Endothelial cell of umbilical vein (primary cell): ENCODE measurements around the gene FTO. TPM values are rescaled to one million over a fixed set of nuclear protein-coding genes. Genes with fewer than 3 reads are reported as not detected.

ENCODE experiments used
- BruUV-seq: library from RNA; stranded (reverse); fragments of 400-500 nt; replicated peaks from 2 replicates; lab custom pipeline; 2021; lab: Mats Ljungman, UMichigan
- CTCF ChIA-PET: fragments of 300-600, 350-600 bp; sonication (Branson Sonifier 250); formaldehyde crosslinking; loops from one replicate; lab custom pipeline; 2021; ENCODE audit warnings: antibody characterized with exemption, inconsistent platforms; lab: Charles Lee
- POLR2A ChIA-PET: fragments of 300-600, 350-600 bp; sonication (Branson Sonifier 250); formaldehyde crosslinking; loops from one replicate; lab custom pipeline; 2021; ENCODE audit warnings: antibody characterized with exemption, inconsistent platforms; lab: Charles Lee
- DNase-seq: peaks from one replicate; pipeline ENCODE4 v3.0.0-alpha.2; 2011; ENCODE audit warnings: low read depth, low spot score
- FAIRE-seq: peaks from 2 replicates; lab custom pipeline; 2011; peaks lifted over from hg19 to GRCh38; lab: Jason Lieb, UNC
- H2AFZ ChIP-seq: 2 replicates; pipeline ENCODE4 v1.6.0; 2012; ENCODE audit warnings: low read depth, low read length, control low read depth, inconsistent platforms
- H3K27ac ChIP-seq: 2 replicates; pipeline ENCODE4 v1.5.1; 2011; ENCODE audit warnings: low read depth, mild to moderate bottlenecking, control low read depth, low read length, moderate library complexity; ENCODE audit not compliant: insufficient read depth
- H3K27me3 ChIP-seq, 2 experiments: 2 replicates each; pipeline versions ENCODE4 v1.6.0 to v1.6.1; 2011; ENCODE audit warnings: low read length in 2 of 2, mixed read lengths in 1 of 2; ENCODE audit not compliant: control insufficient read depth in 2 of 2, insufficient read depth in 2 of 2
- H3K36me3 ChIP-seq, 2 experiments: 2 replicates in 1 of 2; 3 replicates in 1 of 2; pipeline ENCODE4 v1.5.1; 2011; ENCODE audit warnings: low read length in 2 of 2, mild to moderate bottlenecking in 1 of 2, moderate library complexity in 1 of 2; ENCODE audit not compliant: control insufficient read depth in 2 of 2, insufficient read depth in 2 of 2; ENCODE audit errors: extremely low read depth in 1 of 2
- H3K4me1 ChIP-seq: 3 replicates; pipeline ENCODE4 v1.5.1; 2011; ENCODE audit warnings: mild to moderate bottlenecking, low read length; ENCODE audit not compliant: control insufficient read depth, insufficient read depth; ENCODE audit errors: extremely low read depth
- H3K4me2 ChIP-seq: 2 replicates; pipeline ENCODE4 v1.6.1; 2011; ENCODE audit warnings: low read length, control low read depth, mixed read lengths; ENCODE audit not compliant: insufficient read depth
- H3K4me3 ChIP-seq, 3 experiments: fragments of 200-600 bp in 1 of 3; sonication (generic), shearing (Covaris generic) in 1 of 3; replicated peaks in 1 of 3; 2 replicates each; pipeline ENCODE4 v1.5.1; 2011 to 2016; ENCODE audit warnings: control low read depth in 3 of 3, low read length in 3 of 3, mild to moderate bottlenecking in 2 of 3, inconsistent platforms in 1 of 3, low read depth in 1 of 3, moderate library complexity in 1 of 3; ENCODE audit not compliant: insufficient read depth in 1 of 3
- H3K79me2 ChIP-seq: 2 replicates; pipeline ENCODE4 v1.6.0; 2012; ENCODE audit warnings: low read length, inconsistent platforms; ENCODE audit not compliant: control insufficient read depth, insufficient read depth
- H3K9ac ChIP-seq: replicated peaks from 2 replicates; pipeline ENCODE3; 2011; ENCODE audit warnings: low read length, control low read depth; ENCODE audit not compliant: insufficient read depth; ENCODE audit errors: extremely low read depth
- H3K9me1 ChIP-seq: replicated peaks from 3 replicates; pipeline ENCODE4 v1.6.0; 2011; ENCODE audit warnings: mild to moderate bottlenecking, low read length; ENCODE audit not compliant: control insufficient read depth, insufficient read depth; ENCODE audit errors: extremely low read depth
- H3K9me3 ChIP-seq: replicated peaks from 2 replicates; pipeline ENCODE4 v1.5.1; 2012; ENCODE audit warnings: low read length, inconsistent platforms; ENCODE audit not compliant: control insufficient read depth, insufficient read depth
- H4K20me1 ChIP-seq: replicated peaks from 2 replicates; pipeline ENCODE3; 2011; ENCODE audit warnings: mild to moderate bottlenecking, low read length; ENCODE audit not compliant: control insufficient read depth, insufficient read depth; ENCODE audit errors: extremely low read depth
- EZH2 ChIP-seq: IDR thresholded peaks from 2 replicates; pipeline ENCODE4 v1.6.1; 2012; ENCODE audit warnings: borderline replicate concordance, low read depth, mild to moderate bottlenecking, moderate library complexity, low read length, inconsistent platforms; ENCODE audit not compliant: severe bottlenecking
- FOS ChIP-seq: IDR thresholded peaks from 2 replicates; pipeline ENCODE4 v1.6.1; 2011; ENCODE audit warnings: mild to moderate bottlenecking, low read length, moderate library complexity, borderline replicate concordance; ENCODE audit not compliant: insufficient read depth
- GATA2 ChIP-seq: IDR thresholded peaks from 2 replicates; pipeline ENCODE4 v1.7.0; 2011; ENCODE audit warnings: low read depth, mild to moderate bottlenecking, moderate library complexity, mixed read lengths, low read length; ENCODE audit not compliant: insufficient read length, insufficient read depth
- JUN ChIP-seq: IDR thresholded peaks from 2 replicates; pipeline ENCODE4 v1.6.1; 2011; ENCODE audit warnings: borderline replicate concordance, low read depth; ENCODE audit not compliant: insufficient read length, insufficient read depth
- MYC ChIP-seq: IDR thresholded peaks from one replicate; pipeline ENCODE4 v1.6.1; 2011; ENCODE audit warnings: mild to moderate bottlenecking, low read depth, low read length
- POLR2A ChIP-seq: IDR thresholded peaks from 2 replicates; pipeline ENCODE4 v1.6.1; 2012; ENCODE audit warnings: low read depth, mild to moderate bottlenecking, control low read depth, low read length
- POLR2AphosphoS5 ChIP-seq: IDR thresholded peaks from 2 replicates; pipeline ENCODE4 v1.6.1; 2012; ENCODE audit warnings: low read depth, mild to moderate bottlenecking, control low read depth, low read length, moderate library complexity; ENCODE audit not compliant: insufficient read depth
- dilution Hi-C: fragments of 300-500 bp; cut with MboI; formaldehyde crosslinking; loops from one replicate; pipeline ENCODE4 v1.15.0; 2019; ENCODE audit warnings: low sequenced_read_pairs; ENCODE audit not compliant: extremely low pct_ligation_motif_present
- intact Hi-C: fragments of 100-400 bp; cut with micrococcal nuclease; formaldehyde crosslinking; loops from one replicate; pipeline ENCODE4 v1.10.0; 2022
- polyA plus RNA-seq, 4 experiments: library from polyadenylated mRNA; depleted of rRNA in 3 of 4; stranded (reverse) in 3 of 4; unstranded in 1 of 4; fragments of >200 nt; gene quantifications; 2 replicates each; pipeline versions ENCODE4 v1.2.1 to v1.2.3, GENCODE V29; 2011 to 2012; ENCODE audit warnings: missing spikeins in 1 of 4
- total RNA-seq: library from RNA; stranded (reverse); gene quantifications from 2 replicates; pipeline ENCODE4 v1.2.3, GENCODE V29; 2021
- TF ChIP-seq, protein P1 (sequence below), 2 donors: IDR thresholded peaks; 1 replicate in 1 of 2; 2 replicates in 1 of 2; pipeline ENCODE4 v1.5.1; 2011; ENCODE audit warnings: low read length in 2 of 2, mild to moderate bottlenecking in 2 of 2, moderate library complexity in 2 of 2, control low read depth in 1 of 2, inconsistent platforms in 1 of 2, low read depth in 1 of 2; ENCODE audit not compliant: insufficient read depth in 1 of 2; ENCODE audit errors: extremely low read depth in 1 of 2
- TF ChIP-seq, protein P2 (sequence below): IDR thresholded peaks from 2 replicates; pipeline ENCODE4 v1.6.1; 2011; ENCODE audit not compliant: insufficient read depth, insufficient read length

Gene FTO
- total and polyA plus RNA-seq, 2 donors (not counting 3 experiments of a cell fraction or from before 2014, with no cell fraction given), result 48.6 to 87.1 TPM

DNA sequence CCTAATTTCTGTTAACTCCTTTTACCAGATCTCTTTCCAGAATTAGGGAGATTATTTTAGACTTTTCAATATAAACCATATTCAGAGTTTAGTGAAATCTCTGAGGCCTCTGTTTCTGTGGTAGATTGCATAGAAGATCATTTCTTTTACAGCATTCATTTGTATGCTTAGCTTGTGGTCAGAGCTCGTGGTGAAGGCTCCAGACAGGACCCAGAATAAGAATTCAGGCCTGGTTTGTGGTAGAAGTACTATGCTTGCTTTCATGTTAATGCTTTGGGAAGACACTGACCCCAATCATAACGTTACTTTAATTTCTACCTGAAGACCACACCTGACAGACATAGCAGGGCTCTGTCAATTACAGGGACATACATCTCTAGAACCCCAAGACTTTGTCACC lies 258.1 kb downstream of the FTO start:
- intact Hi-C loops, result no loop called here
- H3K4me3 ChIP-seq, result no peak overlapping the region
- TF ChIP-seq, protein P1, sequence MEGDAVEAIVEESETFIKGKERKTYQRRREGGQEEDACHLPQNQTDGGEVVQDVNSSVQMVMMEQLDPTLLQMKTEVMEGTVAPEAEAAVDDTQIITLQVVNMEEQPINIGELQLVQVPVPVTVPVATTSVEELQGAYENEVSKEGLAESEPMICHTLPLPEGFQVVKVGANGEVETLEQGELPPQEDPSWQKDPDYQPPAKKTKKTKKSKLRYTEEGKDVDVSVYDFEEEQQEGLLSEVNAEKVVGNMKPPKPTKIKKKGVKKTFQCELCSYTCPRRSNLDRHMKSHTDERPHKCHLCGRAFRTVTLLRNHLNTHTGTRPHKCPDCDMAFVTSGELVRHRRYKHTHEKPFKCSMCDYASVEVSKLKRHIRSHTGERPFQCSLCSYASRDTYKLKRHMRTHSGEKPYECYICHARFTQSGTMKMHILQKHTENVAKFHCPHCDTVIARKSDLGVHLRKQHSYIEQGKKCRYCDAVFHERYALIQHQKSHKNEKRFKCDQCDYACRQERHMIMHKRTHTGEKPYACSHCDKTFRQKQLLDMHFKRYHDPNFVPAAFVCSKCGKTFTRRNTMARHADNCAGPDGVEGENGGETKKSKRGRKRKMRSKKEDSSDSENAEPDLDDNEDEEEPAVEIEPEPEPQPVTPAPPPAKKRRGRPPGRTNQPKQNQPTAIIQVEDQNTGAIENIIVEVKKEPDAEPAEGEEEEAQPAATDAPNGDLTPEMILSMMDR (IDR thresholded peaks at IDR 0.05; ENCODE audit: extremely low read depth in 1 of 2, insufficient read depth in 1 of 2, low read depth in 1 of 2, low read length in 2 of 2), result no peak
- no peak for TF ChIP-seq POLR2A
- no peak for TF ChIP-seq JUN
- no peak for TF ChIP-seq GATA2
- TF ChIP-seq EZH2, result no peak
- H3K9me1 ChIP-seq, result no peaks in the 10 kb centered on the region
- no peaks in the 10 kb centered on the region for H4K20me1 ChIP-seq
- ChIA-PET CTCF (no interaction called here), POLR2A (no interaction called here)
- no peak for FAIRE-seq
- H3K36me3 ChIP-seq, result no peaks in the 10 kb centered on the region
- no peaks in the 10 kb centered on the region for H3K27me3 ChIP-seq
- no peak overlapping the region for H3K9ac ChIP-seq
- no peak overlapping the region for H3K27ac ChIP-seq
- H3K4me1 ChIP-seq, result no peaks in the 10 kb centered on the region
- dilution Hi-C loops, result no loop called here
- no peak for DNase-seq
- H3K79me2 ChIP-seq, result no peaks in the 10 kb centered on the region
- H3K9me3 ChIP-seq, result no peaks in the 10 kb centered on the region
- H3K4me2 ChIP-seq, result no peak overlapping the region
- BruUV-seq, result no TSS peak
- H2AFZ ChIP-seq, result no peak overlapping the region

DNA sequence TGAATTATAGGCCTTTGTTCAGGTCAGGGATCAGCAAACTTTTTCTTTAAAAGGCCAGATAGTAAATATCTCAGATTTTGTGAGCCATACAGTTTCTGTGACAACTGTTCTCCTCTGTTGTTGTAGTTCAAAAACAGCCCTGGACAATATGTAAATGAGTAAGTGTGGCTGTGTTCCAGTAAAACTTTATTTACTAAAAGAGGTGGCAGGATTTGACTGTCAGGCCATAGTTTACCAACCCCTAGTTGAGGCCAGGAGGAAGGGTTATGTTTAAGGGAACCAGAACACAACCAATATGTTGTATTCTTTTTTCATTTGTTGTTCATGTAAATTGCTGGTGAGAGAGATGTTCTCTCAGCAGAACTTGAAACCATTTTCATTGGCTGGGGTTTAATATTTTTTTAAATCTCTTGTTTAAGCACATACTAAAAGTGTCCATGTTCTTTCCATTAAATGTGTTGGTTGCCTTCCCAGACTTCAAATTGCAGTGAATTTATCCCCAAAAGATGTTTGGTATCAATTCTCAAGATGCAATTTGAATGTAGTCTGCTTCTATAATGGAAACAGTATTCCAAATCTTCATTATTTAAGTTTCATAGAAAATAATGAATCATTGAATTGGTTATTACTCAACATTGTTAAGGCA lies 260.3 kb downstream of the FTO start:
- H3K27me3 ChIP-seq, result no peaks in the 10 kb centered on the region
- no peak overlapping the region for H3K27ac ChIP-seq
- H3K9me3 ChIP-seq, result no peaks in the 10 kb centered on the region
- H3K9ac ChIP-seq, result no peak overlapping the region
- no peak overlapping the region for H2AFZ ChIP-seq
- H3K4me1 ChIP-seq, result no peaks in the 10 kb centered on the region
- no peaks in the 10 kb centered on the region for H3K36me3 ChIP-seq
- H4K20me1 ChIP-seq, result no peaks in the 10 kb centered on the region
- intact Hi-C loops (no loop called here), dilution Hi-C loops (no loop called here)
- no peak overlapping the region for H3K4me2 ChIP-seq
- FAIRE-seq (no peak), DNase-seq (no peak)
- no peaks in the 10 kb centered on the region for H3K79me2 ChIP-seq
- H3K9me1 ChIP-seq, result no peaks in the 10 kb centered on the region
- H3K4me3 ChIP-seq, result no peak overlapping the region
- TF ChIP-seq JUN (no peak), EZH2 (no peak), MYC (no peak), FOS (no peak), GATA2 (no peak), POLR2A (no peak), POLR2AphosphoS5 (no peak)
- TF ChIP-seq, protein P1 (IDR thresholded peaks at IDR 0.05; ENCODE audit: extremely low read depth in 1 of 2, insufficient read depth in 1 of 2, low read depth in 1 of 2, low read length in 2 of 2), result no peak
- TF ChIP-seq, protein P2, sequence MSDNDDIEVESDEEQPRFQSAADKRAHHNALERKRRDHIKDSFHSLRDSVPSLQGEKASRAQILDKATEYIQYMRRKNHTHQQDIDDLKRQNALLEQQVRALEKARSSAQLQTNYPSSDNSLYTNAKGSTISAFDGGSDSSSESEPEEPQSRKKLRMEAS, result no peak
- no TSS peak for BruUV-seq
- POLR2A ChIA-PET, result no interaction called here
- CTCF ChIA-PET, result no interaction called here
